GM21367 (cell line): Measurements from ENCODE around the gene ACBD5.
"Not testable (repeated sequence)": the region's sequence is repeated elsewhere in the genome, so short reads cannot be mapped to it uniquely, and the experiment has no call there.

ENCODE experiments used
- ATAC-seq: cut with Tn5 transposase; IDR thresholded peaks from one replicate; pipeline ENCODE4 v1.9.1; 2021; ENCODE audit not compliant: unreplicated experiment

The ACBD5 gene

GRCh38 chr10:27240212-27241009 is at the start of gene ACBD5:
Gene ACBD5 (minus strand): TSS chr10:27240797. CDS start chr10:27240688, 109 bp downstream.
- ATAC-seq = peak; percentile 43

GRCh38 chr10:27285093-27285492 is 44.5 kb upstream of the ACBD5 start:
- no peak for ATAC-seq

GRCh38 chr10:27276581-27276980 is 36.0 kb upstream of the ACBD5 start:
- ATAC-seq = no peak

GRCh38 chr10:27266025-27266424 is 25.4 kb upstream of the ACBD5 start:
- not testable (repeated sequence) for ATAC-seq

GRCh38 chr10:27262788-27263187 is 22.2 kb upstream of the ACBD5 start:
- not testable (repeated sequence) for ATAC-seq

GRCh38 chr10:27258838-27259812 is 18.5 kb upstream of the ACBD5 start:
- peak; percentile 58 for ATAC-seq

GRCh38 chr10:27258492-27258837 is 17.9 kb upstream of the ACBD5 start:
- ATAC-seq = no peak

- ATAC-seq = no peak
These were observed 15.9 kb upstream of the ACBD5 start for GRCh38 chr10:27256299-27257189.

GRCh38 chr10:27253576-27253975 is 13.0 kb upstream of the ACBD5 start:
- no peak for ATAC-seq

GRCh38 chr10:27252267-27253000 is 11.8 kb upstream of the ACBD5 start:
- ATAC-seq = peak; percentile 96

GRCh38 chr10:27251554-27251953 is 11.0 kb upstream of the ACBD5 start:
- ATAC-seq = no peak

- ATAC-seq = no peak
These were observed 7.6 kb upstream of the ACBD5 start for GRCh38 chr10:27248215-27248614.

GRCh38 chr10:27247441-27247840 is 6.8 kb upstream of the ACBD5 start:
- ATAC-seq = no peak

- ATAC-seq = no peak
These were observed 6.4 kb upstream of the ACBD5 start for GRCh38 chr10:27247006-27247405.

- ATAC-seq = no peak
These were observed 5.2 kb upstream of the ACBD5 start for GRCh38 chr10:27245836-27246235.

GRCh38 chr10:27244976-27245375 is 4.4 kb upstream of the ACBD5 start:
- ATAC-seq = no peak

GRCh38 chr10:27242951-27243551 is 2.5 kb upstream of the ACBD5 start:
- peak; percentile 34 for ATAC-seq

- ATAC-seq = no peak
These were observed 1.9 kb upstream of the ACBD5 start for GRCh38 chr10:27242473-27242950.

- ATAC-seq = peak; percentile 65
These were observed 1.3 kb upstream of the ACBD5 start for GRCh38 chr10:27241652-27242472.
